Measurements from ENCODE around the gene CNPY1.

Gene CNPY1

GRCh38 chr7:155557778-155558177 is 11.4 kb upstream of the CNPY1 start:
- DNase-seq: no peak

GRCh38 chr7:155556763-155557162 is 10.4 kb upstream of the CNPY1 start:
- DNase-seq: no peak

GRCh38 chr7:155555116-155555695 is 8.8 kb upstream of the CNPY1 start:
- DNase-seq: no peak

- no peak for DNase-seq
Measured at GRCh38 chr7:155553871-155554270, 7.5 kb upstream of the CNPY1 start.

GRCh38 chr7:155551785-155552611 is 5.6 kb upstream of the CNPY1 start:
- no peak for DNase-seq

GRCh38 chr7:155550916-155551315 is 4.6 kb upstream of the CNPY1 start:
- no peak for DNase-seq

GRCh38 chr7:155549226-155549625 is 2.9 kb upstream of the CNPY1 start:
- no peak for DNase-seq

GRCh38 chr7:155547161-155547791 is 917 bp upstream of the CNPY1 start:
- no peak for DNase-seq

- DNase-seq: no peak
Measured at GRCh38 chr7:155545348-155545747, 1.0 kb downstream of the CNPY1 start.

GRCh38 chr7:155544485-155544884 is 1.9 kb downstream of the CNPY1 start:
- DNase-seq: no peak

- no peak for DNase-seq
Measured at GRCh38 chr7:155543926-155544325, 2.4 kb downstream of the CNPY1 start.

- no peak for DNase-seq
Measured at GRCh38 chr7:155543011-155543876, 3.1 kb downstream of the CNPY1 start.

GRCh38 chr7:155541986-155542675 is 4.2 kb downstream of the CNPY1 start:
- DNase-seq: no peak

- DNase-seq: no peak
Measured at GRCh38 chr7:155540553-155540952, 5.8 kb downstream of the CNPY1 start.

- no peak for DNase-seq
Measured at GRCh38 chr7:155538293-155538692, 8.1 kb downstream of the CNPY1 start.

- no peak for DNase-seq
Measured at GRCh38 chr7:155536451-155536850, 9.9 kb downstream of the CNPY1 start.

GRCh38 chr7:155534691-155535090 is 11.7 kb downstream of the CNPY1 start:
- no peak for DNase-seq

GRCh38 chr7:155533827-155534690 is 12.3 kb downstream of the CNPY1 start:
- no peak for DNase-seq

- DNase-seq: no peak
Measured at GRCh38 chr7:155533120-155533826, 13.1 kb downstream of the CNPY1 start.

GRCh38 chr7:155532792-155533119 is 13.6 kb downstream of the CNPY1 start:
- no peak for DNase-seq

GRCh38 chr7:155531681-155532080 is 14.7 kb downstream of the CNPY1 start:
- no peak for DNase-seq
